Peyer's patch (tissue), 4 donors: ENCODE results near the gene DRAXIN.

ENCODE experiments used
- CTCF ChIP-seq, 6 experiments: fragments of 450-650 bp in 4 of 6; fragments of 200-600 bp in 2 of 6; sonication (generic) in 1 of 6; IDR thresholded peaks; one replicate each; pipeline ENCODE4 v1.5.1; 2017 to 2019; ENCODE audit warnings: antibody characterized with exemption in 6 of 6, mild to moderate bottlenecking in 3 of 6, moderate library complexity in 1 of 6
- POLR2A ChIP-seq, 2 donors: fragments of 450-650 bp; IDR thresholded peaks; one replicate each; pipeline ENCODE4 v1.5.1; 2017; ENCODE audit warnings: antibody characterized with exemption in 2 of 2, mild to moderate bottlenecking in 2 of 2, moderate library complexity in 2 of 2

- TF ChIP-seq CTCF (IDR thresholded peaks at IDR 0.05) (no peak), POLR2A (IDR thresholded peaks at IDR 0.05) (no peak)
Observed at GRCh38 chr1:11654939-11655808, 36.3 kb upstream of the DRAXIN start.
